GM18873 (cell line): ENCODE data around the gene SAP130.

Source experiments
- ATAC-seq: cut with Tn5 transposase; IDR thresholded peaks from one replicate; pipeline ENCODE4 v1.9.1; 2021; ENCODE audit warnings: mild to moderate bottlenecking, moderate library complexity, moderate number of reproducible peaks; ENCODE audit not compliant: unreplicated experiment, low FRiP score

SAP130 gene

DNA sequence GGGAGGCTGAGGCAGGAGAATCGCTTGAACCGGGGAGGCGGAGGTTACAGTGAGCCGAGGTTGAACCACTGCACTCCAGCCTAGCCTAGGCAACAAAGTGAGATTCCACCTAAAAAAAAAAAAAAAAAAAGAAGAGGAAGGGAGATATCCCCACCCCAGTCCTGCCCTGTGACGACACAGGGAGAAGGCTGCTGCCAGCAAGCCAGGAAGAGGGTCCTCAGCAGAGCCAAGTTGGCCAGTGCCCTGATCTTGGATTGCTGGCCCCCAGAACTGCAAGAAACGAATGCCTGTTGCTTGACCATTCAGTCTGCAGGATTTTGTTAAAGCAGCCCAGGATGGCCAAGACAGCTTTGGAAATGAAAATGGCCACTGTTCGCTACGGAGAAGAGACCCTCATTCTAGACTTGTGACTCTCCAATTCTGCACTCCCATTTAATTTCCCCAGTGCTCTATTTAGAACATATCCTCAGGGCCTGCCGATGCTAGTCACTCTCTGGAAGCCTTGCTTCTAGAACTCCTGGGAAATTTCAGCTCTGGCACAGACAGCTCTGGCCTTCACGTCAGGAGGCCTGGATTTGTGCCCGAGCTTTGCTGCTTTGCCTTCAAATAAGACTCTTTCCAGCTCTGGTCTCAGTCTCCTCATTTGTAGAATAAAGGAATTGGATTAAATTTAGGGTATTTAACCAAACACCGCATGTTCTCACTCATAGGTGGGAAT, 126.4 kb downstream of the SAP130 start:
- no peak for ATAC-seq

DNA sequence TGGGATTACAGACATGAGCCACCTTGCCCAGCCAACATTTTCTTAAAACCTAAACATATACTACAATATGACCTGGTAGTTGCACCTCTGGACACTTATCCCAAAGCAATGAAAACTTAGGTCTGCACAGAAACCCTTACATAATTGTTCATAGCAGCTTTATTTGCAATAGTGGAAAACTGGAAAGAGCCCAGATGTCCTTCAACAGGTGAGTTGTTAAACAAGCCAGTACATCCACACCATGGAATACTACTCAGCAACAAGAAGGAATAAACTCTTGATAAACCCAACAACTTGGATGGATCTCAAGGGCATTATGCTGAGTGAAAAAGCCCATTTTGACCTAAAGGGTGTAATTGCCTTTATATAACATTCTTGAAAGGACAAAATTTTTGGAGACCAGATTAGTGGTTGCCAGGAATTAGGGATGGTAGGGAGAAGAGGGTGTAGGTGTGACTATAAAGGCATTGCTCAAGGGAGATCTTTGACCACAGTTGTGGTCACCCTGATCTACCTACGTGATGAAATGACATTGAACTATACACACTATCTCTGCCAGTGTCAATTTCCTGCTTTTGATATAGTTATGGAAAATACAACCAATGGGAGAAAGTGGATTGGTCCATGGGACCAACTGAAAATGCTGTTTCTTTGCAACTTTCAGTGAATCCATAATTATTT, 130.2 kb downstream of the SAP130 start:
- no peak for ATAC-seq

DNA sequence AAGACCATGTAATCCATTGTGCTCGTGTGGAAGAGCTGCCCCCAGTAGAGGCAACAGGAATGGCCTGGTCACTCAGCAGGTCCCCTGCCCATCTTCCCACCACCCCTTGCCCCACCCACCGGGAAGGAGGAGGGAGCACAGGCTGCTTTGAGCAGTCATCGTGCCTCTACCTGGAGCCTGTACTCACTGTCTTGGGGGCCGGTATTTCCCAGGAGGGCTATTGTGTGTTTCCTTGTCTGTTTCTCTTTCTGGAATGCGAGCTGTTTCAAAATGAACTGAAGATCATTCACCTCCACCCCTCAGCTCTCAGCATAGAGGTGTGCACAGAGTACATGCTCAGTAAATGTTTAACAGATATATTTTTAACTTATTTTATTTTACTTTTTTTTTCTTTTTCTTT, 134.4 kb downstream of the SAP130 start:
- no peak for ATAC-seq

DNA sequence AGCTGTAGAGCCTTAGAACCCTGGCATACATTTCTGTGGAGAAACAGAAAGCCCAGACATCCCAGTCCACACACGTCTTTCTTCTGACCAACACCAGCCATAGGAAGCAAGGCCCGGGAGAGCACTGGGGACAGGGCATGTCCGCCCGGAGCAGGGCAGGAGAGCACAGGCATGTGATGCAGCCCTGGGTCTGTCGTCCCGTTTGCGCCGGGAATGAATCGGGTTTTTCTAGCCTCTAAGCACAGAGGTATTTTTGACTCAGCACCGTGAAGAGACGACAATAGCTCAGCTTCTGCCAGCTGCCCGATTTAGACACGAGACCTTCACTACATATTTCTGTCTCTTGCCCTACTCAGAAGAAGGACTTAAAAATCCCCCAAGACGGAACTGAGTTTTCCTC, 134.8 kb downstream of the SAP130 start:
- ATAC-seq, result no peak

DNA sequence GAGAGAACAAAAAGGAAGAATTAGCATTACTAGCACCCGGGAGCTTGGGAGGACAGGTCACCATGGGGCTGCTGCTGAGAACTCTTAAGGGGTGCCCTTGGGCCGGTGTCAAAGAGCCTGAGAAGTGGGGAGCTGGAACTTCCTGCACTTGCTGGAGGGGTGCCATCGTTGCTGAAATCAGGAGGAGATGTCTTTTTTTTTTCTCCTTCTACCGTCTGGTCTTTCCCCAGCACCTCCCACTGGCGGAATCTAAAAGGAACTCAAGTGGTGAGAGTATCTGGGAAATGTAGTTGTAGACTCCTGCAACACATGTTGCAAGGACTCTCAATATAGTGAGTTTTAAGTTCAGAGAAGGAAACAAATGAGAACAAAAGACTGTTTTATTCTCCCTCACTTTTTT, 136.0 kb downstream of the SAP130 start:
- no peak for ATAC-seq
